Liver (tissue), 9 donors: ENCODE results near the gene PNLIPRP3. TPM values are rescaled to one million over a fixed set of nuclear protein-coding genes. Genes with fewer than 3 reads are reported as not detected.

Source experiments
- DNase-seq: peaks from one replicate; pipeline ENCODE4 v3.0.0-alpha.2; 2017; ENCODE audit warnings: low spot score
- H3K27ac ChIP-seq, 2 donors: one replicate each; pipeline ENCODE4 v1.7.0; 2013; ENCODE audit warnings: inconsistent platforms in 2 of 2, low read length in 2 of 2, control low read depth in 1 of 2, low read depth in 1 of 2, mild to moderate bottlenecking in 1 of 2
- H3K27me3 ChIP-seq, 4 donors: one replicate each; pipeline versions ENCODE4 v1.6.1 to v1.7.0; 2013; ENCODE audit warnings: low read length in 3 of 4, inconsistent platforms in 1 of 4, mild to moderate bottlenecking in 1 of 4, moderate library complexity in 1 of 4; ENCODE audit not compliant: control insufficient read depth in 4 of 4, insufficient read depth in 4 of 4
- H3K36me3 ChIP-seq, 4 donors: one replicate each; pipeline versions ENCODE4 v1.6.1 to v1.7.0; 2013; ENCODE audit warnings: low read length in 3 of 4, mild to moderate bottlenecking in 3 of 4, low read depth in 1 of 4, moderate library complexity in 1 of 4; ENCODE audit not compliant: control insufficient read depth in 4 of 4, insufficient read depth in 3 of 4
- H3K4me1 ChIP-seq, 4 donors: one replicate each; pipeline versions ENCODE4 v1.6.1 to v1.7.0; 2013; ENCODE audit warnings: low read length in 3 of 4, mild to moderate bottlenecking in 3 of 4, moderate library complexity in 1 of 4; ENCODE audit not compliant: control insufficient read depth in 4 of 4, insufficient read depth in 4 of 4
- H3K4me3 ChIP-seq, 3 donors: one replicate each; pipeline versions ENCODE4 v1.6.1 to v1.7.0; 2013; ENCODE audit warnings: low read length in 3 of 3, control low read depth in 1 of 3, low read depth in 1 of 3, mild to moderate bottlenecking in 1 of 3
- H3K9ac ChIP-seq, 2 donors: one replicate each; pipeline ENCODE4 v1.7.0; 2013; ENCODE audit warnings: low read length in 2 of 2, mild to moderate bottlenecking in 2 of 2, moderate library complexity in 2 of 2, control low read depth in 1 of 2, low read depth in 1 of 2
- H3K9me3 ChIP-seq, 4 donors: one replicate each; pipeline versions ENCODE4 v1.6.1 to v1.7.0; 2013; ENCODE audit warnings: low read length in 3 of 4; ENCODE audit not compliant: control insufficient read depth in 4 of 4
- ATF3 ChIP-seq: IDR thresholded peaks from 2 replicates; pipeline ENCODE4 v1.6.1; 2016; ENCODE audit warnings: antibody characterized with exemption
- CTCF ChIP-seq: fragments of 150-350 bp; IDR thresholded peaks from 2 replicates; pipeline ENCODE4 v1.5.1; 2017; ENCODE audit warnings: improper control_type of control experiment, low read depth, low read length; ENCODE audit not compliant: missing input control
- EGR1 ChIP-seq, 2 donors: IDR thresholded peaks; 2 replicates each; pipeline ENCODE4 v1.6.1; 2016 to 2018; ENCODE audit warnings: antibody characterized with exemption in 2 of 2, low read depth in 2 of 2
- FOXA1 ChIP-seq: IDR thresholded peaks from 2 replicates; pipeline ENCODE4 v1.6.1; 2016; ENCODE audit warnings: antibody characterized with exemption
- FOXA2 ChIP-seq: IDR thresholded peaks from 2 replicates; pipeline ENCODE4 v1.6.1; 2016; ENCODE audit warnings: antibody characterized with exemption
- GABPA ChIP-seq, 2 donors: IDR thresholded peaks in 1 of 2; conservative IDR thresholded peaks in 1 of 2; 2 replicates each; pipeline ENCODE4 v1.6.1; 2016; ENCODE audit warnings: antibody characterized with exemption in 2 of 2, mild to moderate bottlenecking in 1 of 2, moderate library complexity in 1 of 2
- HNF4A ChIP-seq, 2 donors: conservative IDR thresholded peaks; 2 replicates each; pipeline ENCODE4 v1.6.1; 2016; ENCODE audit warnings: antibody characterized with exemption in 2 of 2, mild to moderate bottlenecking in 2 of 2
- HNF4G ChIP-seq: IDR thresholded peaks from 2 replicates; pipeline ENCODE4 v1.6.1; 2016; ENCODE audit warnings: antibody characterized with exemption
- JUND ChIP-seq, 2 donors: IDR thresholded peaks; 2 replicates each; pipeline ENCODE4 v1.6.1; 2016; ENCODE audit warnings: antibody characterized with exemption in 2 of 2
- NR2F2 ChIP-seq: IDR thresholded peaks from 2 replicates; pipeline ENCODE4 v1.6.1; 2016; ENCODE audit warnings: antibody characterized with exemption
- RAD21 ChIP-seq, 2 donors: IDR thresholded peaks; 2 replicates each; pipeline ENCODE4 v1.6.1; 2016; ENCODE audit warnings: antibody characterized with exemption in 2 of 2, mild to moderate bottlenecking in 2 of 2
- RXRA ChIP-seq, 2 donors: IDR thresholded peaks; 2 replicates each; pipeline ENCODE4 v1.6.1; 2017 to 2018; ENCODE audit warnings: antibody characterized with exemption in 2 of 2, mild to moderate bottlenecking in 1 of 2
- SP1 ChIP-seq: IDR thresholded peaks from 2 replicates; pipeline ENCODE4 v1.6.1; 2018; ENCODE audit warnings: antibody characterized with exemption, mild to moderate bottlenecking
- TAF1 ChIP-seq: conservative IDR thresholded peaks from 2 replicates; pipeline ENCODE4 v1.6.1; 2016; ENCODE audit warnings: antibody characterized with exemption, mild to moderate bottlenecking
- YY1 ChIP-seq: IDR thresholded peaks from 2 replicates; pipeline ENCODE4 v1.6.1; 2016; ENCODE audit warnings: antibody characterized with exemption, mild to moderate bottlenecking
- WGBS: extraction: QIAGEN DNeasy Blood & Tissue Kit; methylation state at CpG from one replicate; pipeline ENCODE4 v1.1.7; 2013; 5-methylcytosine and 5-hydroxymethylcytosine counted together
- polyA plus RNA-seq, 2 donors: library from polyadenylated mRNA; stranded (reverse) in 1 of 2; unstranded in 1 of 2; fragments of 200-250 nt in 1 of 2; fragments of >200 nt in 1 of 2; fragmentation: Nextera tagmentation in 1 of 2; extraction: Ambion mirVana in 1 of 2; gene quantifications; one replicate each; pipeline versions ENCODE4 v1.2.1 to v1.2.3, GENCODE V29; 2013 to 2015
- total RNA-seq, 2 donors: library from RNA; depleted of rRNA; stranded (reverse); fragments of >200 nt; gene quantifications; one replicate each; pipeline ENCODE4 v1.2.3, GENCODE V29; 2014
- TF ChIP-seq, protein P1 (sequence below): IDR thresholded peaks from 2 replicates; pipeline ENCODE4 v1.6.1; 2016; ENCODE audit warnings: antibody characterized with exemption, mild to moderate bottlenecking
- TF ChIP-seq, protein P2 (sequence below): IDR thresholded peaks from 2 replicates; pipeline ENCODE4 v1.6.1; 2016; ENCODE audit warnings: antibody characterized with exemption
- TF ChIP-seq, protein P3 (sequence below): IDR thresholded peaks from 2 replicates; pipeline ENCODE4 v1.6.1; 2016; ENCODE audit warnings: antibody characterized with exemption
- donor health status: healthy.
- donor health status: healthy.
- donor health status: healthy.
- donor health status: healthy.
- donor health status: healthy.

Gene PNLIPRP3
- total and polyA plus RNA-seq, 4 donors, result not detected

DNA sequence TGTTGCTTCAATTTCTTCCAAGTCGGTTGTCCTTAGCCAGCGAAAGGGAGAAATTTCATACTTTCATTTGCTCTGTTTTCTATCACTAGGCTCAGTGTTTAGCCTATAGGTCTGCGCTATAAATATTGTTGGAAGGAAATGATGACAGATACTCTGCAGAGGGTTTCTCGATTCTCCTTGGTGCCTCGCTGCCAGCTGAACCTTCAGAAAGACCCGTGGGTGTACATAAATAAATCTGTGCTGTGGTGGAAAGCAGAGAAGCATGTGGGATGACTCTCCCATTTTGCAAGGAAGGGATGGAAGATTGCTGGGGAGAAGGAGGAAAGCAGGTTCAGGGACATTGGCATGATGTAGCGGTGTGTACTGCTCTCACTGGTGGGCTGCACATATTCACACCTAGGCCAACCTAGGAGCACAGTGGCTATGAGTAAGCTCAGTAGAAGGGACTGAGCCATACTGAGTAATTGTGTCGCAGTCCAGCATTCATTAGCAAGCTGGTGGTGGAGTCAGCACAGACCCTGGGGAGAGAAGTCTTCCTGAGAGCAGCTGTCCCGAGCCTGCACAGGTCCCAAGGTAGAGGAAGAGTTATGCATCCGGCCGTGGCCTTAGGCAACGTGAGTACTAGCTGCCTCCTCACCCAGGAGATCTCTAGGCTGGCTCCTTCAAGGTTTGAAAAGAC is 50.5 kb downstream of the PNLIPRP3 start:
- TF ChIP-seq NR2F2 (no peak), JUND (IDR thresholded peaks at IDR 0.05) (no peak), FOXA1 (no peak), HNF4A (conservative IDR thresholded peaks at IDR 0.05) (no peak), CTCF (no peak), RXRA (IDR thresholded peaks at IDR 0.05) (no peak), GABPA (IDR thresholded peaks at IDR 0.05 in 1 of 2, conservative IDR thresholded peaks at IDR 0.05 in 1 of 2) (no peak), FOXA2 (no peak), TAF1 (no peak), EGR1 (IDR thresholded peaks at IDR 0.05; ENCODE audit: low read depth in 2 of 2) (no peak), HNF4G (no peak), SP1 (no peak), YY1 (no peak), ATF3 (no peak), RAD21 (IDR thresholded peaks at IDR 0.05) (no peak)
- TF ChIP-seq, protein P1, sequence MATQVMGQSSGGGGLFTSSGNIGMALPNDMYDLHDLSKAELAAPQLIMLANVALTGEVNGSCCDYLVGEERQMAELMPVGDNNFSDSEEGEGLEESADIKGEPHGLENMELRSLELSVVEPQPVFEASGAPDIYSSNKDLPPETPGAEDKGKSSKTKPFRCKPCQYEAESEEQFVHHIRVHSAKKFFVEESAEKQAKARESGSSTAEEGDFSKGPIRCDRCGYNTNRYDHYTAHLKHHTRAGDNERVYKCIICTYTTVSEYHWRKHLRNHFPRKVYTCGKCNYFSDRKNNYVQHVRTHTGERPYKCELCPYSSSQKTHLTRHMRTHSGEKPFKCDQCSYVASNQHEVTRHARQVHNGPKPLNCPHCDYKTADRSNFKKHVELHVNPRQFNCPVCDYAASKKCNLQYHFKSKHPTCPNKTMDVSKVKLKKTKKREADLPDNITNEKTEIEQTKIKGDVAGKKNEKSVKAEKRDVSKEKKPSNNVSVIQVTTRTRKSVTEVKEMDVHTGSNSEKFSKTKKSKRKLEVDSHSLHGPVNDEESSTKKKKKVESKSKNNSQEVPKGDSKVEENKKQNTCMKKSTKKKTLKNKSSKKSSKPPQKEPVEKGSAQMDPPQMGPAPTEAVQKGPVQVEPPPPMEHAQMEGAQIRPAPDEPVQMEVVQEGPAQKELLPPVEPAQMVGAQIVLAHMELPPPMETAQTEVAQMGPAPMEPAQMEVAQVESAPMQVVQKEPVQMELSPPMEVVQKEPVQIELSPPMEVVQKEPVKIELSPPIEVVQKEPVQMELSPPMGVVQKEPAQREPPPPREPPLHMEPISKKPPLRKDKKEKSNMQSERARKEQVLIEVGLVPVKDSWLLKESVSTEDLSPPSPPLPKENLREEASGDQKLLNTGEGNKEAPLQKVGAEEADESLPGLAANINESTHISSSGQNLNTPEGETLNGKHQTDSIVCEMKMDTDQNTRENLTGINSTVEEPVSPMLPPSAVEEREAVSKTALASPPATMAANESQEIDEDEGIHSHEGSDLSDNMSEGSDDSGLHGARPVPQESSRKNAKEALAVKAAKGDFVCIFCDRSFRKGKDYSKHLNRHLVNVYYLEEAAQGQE, result no peak
- TF ChIP-seq, protein P2, sequence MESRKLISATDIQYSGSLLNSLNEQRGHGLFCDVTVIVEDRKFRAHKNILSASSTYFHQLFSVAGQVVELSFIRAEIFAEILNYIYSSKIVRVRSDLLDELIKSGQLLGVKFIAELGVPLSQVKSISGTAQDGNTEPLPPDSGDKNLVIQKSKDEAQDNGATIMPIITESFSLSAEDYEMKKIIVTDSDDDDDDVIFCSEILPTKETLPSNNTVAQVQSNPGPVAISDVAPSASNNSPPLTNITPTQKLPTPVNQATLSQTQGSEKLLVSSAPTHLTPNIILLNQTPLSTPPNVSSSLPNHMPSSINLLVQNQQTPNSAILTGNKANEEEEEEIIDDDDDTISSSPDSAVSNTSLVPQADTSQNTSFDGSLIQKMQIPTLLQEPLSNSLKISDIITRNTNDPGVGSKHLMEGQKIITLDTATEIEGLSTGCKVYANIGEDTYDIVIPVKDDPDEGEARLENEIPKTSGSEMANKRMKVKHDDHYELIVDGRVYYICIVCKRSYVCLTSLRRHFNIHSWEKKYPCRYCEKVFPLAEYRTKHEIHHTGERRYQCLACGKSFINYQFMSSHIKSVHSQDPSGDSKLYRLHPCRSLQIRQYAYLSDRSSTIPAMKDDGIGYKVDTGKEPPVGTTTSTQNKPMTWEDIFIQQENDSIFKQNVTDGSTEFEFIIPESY, result no peak
- TF ChIP-seq, protein P3, sequence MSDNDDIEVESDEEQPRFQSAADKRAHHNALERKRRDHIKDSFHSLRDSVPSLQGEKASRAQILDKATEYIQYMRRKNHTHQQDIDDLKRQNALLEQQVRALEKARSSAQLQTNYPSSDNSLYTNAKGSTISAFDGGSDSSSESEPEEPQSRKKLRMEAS, result no peak
- 70% methylated on average over 12 of the region's 12 CpGs for WGBS
- no peak overlapping the region for H3K4me3 ChIP-seq
- H3K27me3 ChIP-seq, result peaks cover 0 to 8% (median 0%) of the 10 kb centered on the region in 4 donors
- DNase-seq, result no peak
- H3K4me1 ChIP-seq, result no peaks in the 10 kb centered on the region
- H3K27ac ChIP-seq, result no peak overlapping the region
- H3K9ac ChIP-seq, result no peak overlapping the region
- H3K9me3 ChIP-seq, result no peaks in the 10 kb centered on the region
- no peaks in the 10 kb centered on the region for H3K36me3 ChIP-seq
